ENCODE measurements around the gene ZNF302. TPM values are rescaled to one million over a fixed set of nuclear protein-coding genes. Genes with fewer than 3 reads are reported as not detected.

The ZNF302 gene
- total RNA-seq, 1 donor from 2014 or later, result 38.8 TPM

- Mint-ChIP-seq H3K36me3 (ENCODE audit: unreplicated experiment) (no peaks in the 10 kb centered on the region), H3K9me3 (ENCODE audit: unreplicated experiment) (no peaks in the 10 kb centered on the region), H3K27me3 (ENCODE audit: unreplicated experiment) (peaks cover 4% of the 10 kb centered on the region), H3K4me1 (ENCODE audit: low read depth, unreplicated experiment) (peaks cover 11% of the 10 kb centered on the region), H3K27ac (ENCODE audit: unreplicated experiment) (no peak overlapping the region), H3K4me3 (ENCODE audit: unreplicated experiment) (peak overlapping the region; percentile 35)
- TF ChIP-seq CTCF (IDR thresholded peaks at IDR 0.05; ENCODE audit: partially characterized antibody, unreplicated experiment), result no peak
- DNase-seq, result no peak
These were observed 32.5 kb upstream of the ZNF302 start for GRCh38 chr19:34644991-34645461.

GRCh38 chr19:34645551-34645950, 31.9 kb upstream of the ZNF302 start:
- Mint-ChIP-seq H3K36me3 (ENCODE audit: unreplicated experiment) (no peaks in the 10 kb centered on the region), H3K4me3 (ENCODE audit: unreplicated experiment) (no peak overlapping the region), H3K4me1 (ENCODE audit: low read depth, unreplicated experiment) (peaks cover 11% of the 10 kb centered on the region), H3K9me3 (ENCODE audit: unreplicated experiment) (no peaks in the 10 kb centered on the region), H3K27me3 (ENCODE audit: unreplicated experiment) (peaks cover 4% of the 10 kb centered on the region), H3K27ac (ENCODE audit: unreplicated experiment) (peak overlapping the region; percentile 64)
- no peak for DNase-seq
- no peak for TF ChIP-seq CTCF (IDR thresholded peaks at IDR 0.05; ENCODE audit: partially characterized antibody, unreplicated experiment)

- Mint-ChIP-seq H3K27ac (ENCODE audit: unreplicated experiment) (no peak overlapping the region), H3K9me3 (ENCODE audit: unreplicated experiment) (no peaks in the 10 kb centered on the region), H3K4me1 (ENCODE audit: low read depth, unreplicated experiment) (peaks cover 8% of the 10 kb centered on the region), H3K27me3 (ENCODE audit: unreplicated experiment) (peaks cover 3% of the 10 kb centered on the region), H3K4me3 (ENCODE audit: unreplicated experiment) (no peak overlapping the region), H3K36me3 (ENCODE audit: unreplicated experiment) (no peaks in the 10 kb centered on the region)
- DNase-seq, result no peak
- TF ChIP-seq CTCF (IDR thresholded peaks at IDR 0.05; ENCODE audit: partially characterized antibody, unreplicated experiment), result no peak
These were observed 27.5 kb upstream of the ZNF302 start for GRCh38 chr19:34649886-34650543.

GRCh38 chr19:34651747-34652146, 25.7 kb upstream of the ZNF302 start:
- no peaks in the 10 kb centered on the region for H3K36me3 Mint-ChIP-seq (ENCODE audit: unreplicated experiment)
- peaks cover 1% of the 10 kb centered on the region for H3K27me3 Mint-ChIP-seq (ENCODE audit: unreplicated experiment)
- H3K4me1 Mint-ChIP-seq (ENCODE audit: low read depth, unreplicated experiment), result no peaks in the 10 kb centered on the region
- no peaks in the 10 kb centered on the region for H3K9me3 Mint-ChIP-seq (ENCODE audit: unreplicated experiment)
- no peak for TF ChIP-seq CTCF (IDR thresholded peaks at IDR 0.05; ENCODE audit: partially characterized antibody, unreplicated experiment)
- no peak overlapping the region for H3K27ac Mint-ChIP-seq (ENCODE audit: unreplicated experiment)
- H3K4me3 Mint-ChIP-seq (ENCODE audit: unreplicated experiment), result no peak overlapping the region
- DNase-seq, result no peak

- H3K9me3 Mint-ChIP-seq (ENCODE audit: unreplicated experiment), result no peaks in the 10 kb centered on the region
- H3K27ac Mint-ChIP-seq (ENCODE audit: unreplicated experiment), result no peak overlapping the region
- H3K36me3 Mint-ChIP-seq (ENCODE audit: unreplicated experiment), result no peaks in the 10 kb centered on the region
- no peaks in the 10 kb centered on the region for H3K4me1 Mint-ChIP-seq (ENCODE audit: low read depth, unreplicated experiment)
- no peak overlapping the region for H3K4me3 Mint-ChIP-seq (ENCODE audit: unreplicated experiment)
- DNase-seq, result no peak
- no peaks in the 10 kb centered on the region for H3K27me3 Mint-ChIP-seq (ENCODE audit: unreplicated experiment)
- no peak for TF ChIP-seq CTCF (IDR thresholded peaks at IDR 0.05; ENCODE audit: partially characterized antibody, unreplicated experiment)
These were observed 22.7 kb upstream of the ZNF302 start for GRCh38 chr19:34654796-34655195.

All from glutamatergic neuron (in vitro differentiated cells).